Stimulated activated CD8-positive, alpha-beta memory T cell treated with anti-CD3 and anti-CD28 coated beads, Interleukin-4, amount 100 ng/mL, for 4 hours (primary cell): ENCODE results near the gene GHRH.

Experiments
- DNase-seq, 2 donors: peaks; one replicate each; pipeline ENCODE4 v3.0.0-alpha.2; 2020; ENCODE audit warnings: low read depth in 2 of 2, low spot score in 1 of 2

The GHRH gene

DNA sequence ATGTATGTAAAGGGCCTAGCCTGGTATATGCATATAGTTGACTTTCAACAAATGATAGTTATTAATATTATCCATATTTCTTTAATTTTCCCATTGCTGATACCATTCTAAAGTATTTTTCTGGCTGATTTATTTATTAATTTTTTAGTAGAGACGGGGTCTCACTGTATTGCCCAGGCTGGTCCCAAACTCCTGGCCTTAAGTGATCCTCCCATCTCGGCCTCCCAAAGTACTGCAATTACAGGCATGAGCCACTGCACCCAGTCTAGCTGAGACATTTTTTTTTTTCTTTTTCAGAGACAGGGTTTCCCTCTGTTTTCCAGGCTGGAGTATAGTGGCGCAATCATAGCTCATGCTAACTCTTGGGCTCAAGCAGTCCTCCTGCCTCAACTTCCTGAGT lies 52.4 kb downstream of the GHRH start:
- no peak for DNase-seq

GRCh38 chr20:37207171-37207570 lies 54.4 kb downstream of the GHRH start:
- no peak for DNase-seq

DNA sequence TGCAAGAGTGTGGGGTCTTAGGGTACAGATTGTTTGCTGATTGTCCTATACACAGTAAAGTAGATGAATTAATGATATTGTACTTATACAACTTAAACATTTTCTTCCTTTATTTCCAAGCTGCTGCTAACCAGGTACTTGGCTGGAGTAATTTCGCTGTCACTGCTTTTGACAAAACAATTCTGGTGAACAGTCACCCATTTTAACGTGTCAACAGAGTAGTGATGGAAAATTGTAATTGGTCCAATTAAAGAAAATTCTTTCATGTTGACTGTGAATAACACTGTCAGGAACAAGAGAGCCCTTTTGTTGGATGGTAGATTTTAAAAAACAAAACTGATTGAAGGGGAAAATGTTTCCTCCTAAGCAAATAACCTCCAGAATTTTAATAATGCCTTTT lies 55.8 kb downstream of the GHRH start:
- DNase-seq: no peak

DNA sequence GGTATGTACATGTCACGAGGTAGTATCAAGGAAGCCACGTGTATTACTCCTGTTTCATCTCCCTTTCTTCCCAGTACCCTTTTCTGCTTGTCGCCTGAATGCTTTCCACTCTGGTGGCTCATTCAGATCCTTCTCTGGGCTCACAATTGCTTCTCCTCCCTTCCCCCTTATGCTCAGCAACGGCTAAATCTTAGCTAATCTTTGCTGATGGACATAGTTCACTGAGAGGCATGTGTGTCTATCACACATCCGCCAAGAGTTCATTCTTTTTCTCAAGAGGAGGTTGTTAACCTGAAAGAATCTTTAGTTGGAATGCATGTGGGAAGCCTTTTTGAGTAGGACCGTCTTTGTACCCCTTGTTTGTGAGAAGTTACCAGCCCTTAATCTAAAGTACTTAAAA lies 56.5 kb downstream of the GHRH start:
- DNase-seq: no peak

DNA sequence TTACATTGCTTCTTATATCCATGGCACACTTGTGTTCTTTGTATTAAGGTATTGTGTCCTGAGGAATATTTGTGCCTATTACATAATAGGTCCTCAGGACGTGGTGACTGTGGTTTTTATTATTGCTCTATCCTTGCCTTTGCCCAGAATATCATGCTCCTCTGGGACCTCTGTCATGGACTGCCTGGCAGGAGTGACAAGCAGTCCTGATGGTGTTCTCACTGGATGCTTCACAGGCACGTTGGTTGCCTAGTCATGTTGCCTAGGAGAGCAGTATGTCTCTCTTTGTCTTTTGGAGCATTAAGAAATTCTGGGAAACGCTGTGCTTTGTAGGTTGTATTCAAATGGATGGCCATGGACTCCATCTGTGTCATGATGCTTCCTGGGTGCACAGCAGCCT lies 57.6 kb downstream of the GHRH start:
- no peak for DNase-seq

DNA sequence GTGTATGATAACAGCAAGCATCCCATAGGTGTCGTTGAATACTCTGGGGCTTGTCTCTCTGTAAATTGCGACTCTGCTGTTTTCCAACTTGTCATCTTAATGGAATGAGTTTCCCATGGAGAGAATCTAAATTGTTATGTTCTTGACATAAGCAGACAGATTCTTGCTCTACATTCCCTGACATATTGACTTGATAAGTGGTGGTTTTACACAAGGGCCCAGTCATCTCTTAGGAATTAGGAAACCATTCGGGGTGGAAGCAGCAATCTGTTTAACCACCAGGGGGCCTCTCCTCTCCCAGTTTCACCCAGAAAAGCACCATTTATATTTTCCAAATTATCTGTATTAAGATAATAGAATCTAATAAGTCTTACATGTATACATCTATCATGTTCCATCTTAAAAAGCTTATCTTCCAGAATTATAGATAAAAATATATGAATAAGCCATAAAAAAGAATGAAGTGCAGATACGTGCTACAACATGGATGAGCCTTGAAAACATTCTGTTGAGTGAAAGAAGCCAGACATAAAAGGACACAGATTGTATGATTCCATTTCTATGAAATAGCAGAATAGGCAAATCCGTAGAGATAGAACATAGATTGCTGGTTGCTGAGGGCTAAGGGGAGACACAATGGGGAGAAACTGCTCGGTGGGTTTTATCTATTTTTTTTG lies 59.2 kb downstream of the GHRH start:
- DNase-seq: no peak

DNA sequence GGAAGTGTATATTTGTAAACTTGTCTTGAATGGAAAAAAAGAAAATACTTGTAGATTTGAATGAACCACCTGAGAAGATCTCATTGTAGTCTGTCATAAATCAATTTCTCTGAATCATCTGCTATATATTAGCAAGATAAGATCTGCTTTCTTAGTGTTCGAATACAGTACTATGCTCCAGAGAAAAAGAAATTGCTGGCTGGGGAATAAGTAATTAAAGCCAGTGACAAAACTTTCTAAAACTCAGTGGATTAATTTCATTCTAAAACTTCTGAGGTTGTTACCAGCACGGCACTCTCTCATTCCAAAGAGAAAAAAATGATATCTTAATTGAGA lies 59.8 kb downstream of the GHRH start:
- no peak for DNase-seq
